Raji (cell line): Measurements from ENCODE around the gene DYRK1A.

Experiments used
- POLR2A ChIP-seq: IDR thresholded peaks from 2 replicates; pipeline ENCODE4 v1.6.1; 2011; ENCODE audit warnings: low read depth, low read length, control low read depth; ENCODE audit not compliant: insufficient read depth

The DYRK1A gene

DNA sequence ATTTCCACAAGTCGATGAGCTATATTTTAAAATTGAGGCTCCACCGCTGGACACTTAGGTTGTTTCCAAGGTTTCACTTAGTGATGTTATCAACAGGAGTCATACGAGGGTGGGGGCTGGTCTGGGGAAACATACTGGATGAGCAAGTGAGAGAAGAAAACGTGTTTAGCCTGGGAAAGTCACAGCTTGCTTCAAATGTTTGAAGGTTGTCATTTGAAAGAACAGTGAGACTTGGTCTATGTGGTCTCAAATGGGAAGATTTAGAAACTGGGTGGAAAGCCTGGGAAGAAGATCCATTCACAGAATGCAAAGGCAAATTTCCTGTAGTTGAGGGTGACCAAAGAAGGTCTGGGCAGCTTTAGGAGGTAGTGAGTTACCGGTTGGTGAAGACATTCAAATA, 9.9 kb upstream of the DYRK1A start:
- no peak for TF ChIP-seq POLR2A

DNA sequence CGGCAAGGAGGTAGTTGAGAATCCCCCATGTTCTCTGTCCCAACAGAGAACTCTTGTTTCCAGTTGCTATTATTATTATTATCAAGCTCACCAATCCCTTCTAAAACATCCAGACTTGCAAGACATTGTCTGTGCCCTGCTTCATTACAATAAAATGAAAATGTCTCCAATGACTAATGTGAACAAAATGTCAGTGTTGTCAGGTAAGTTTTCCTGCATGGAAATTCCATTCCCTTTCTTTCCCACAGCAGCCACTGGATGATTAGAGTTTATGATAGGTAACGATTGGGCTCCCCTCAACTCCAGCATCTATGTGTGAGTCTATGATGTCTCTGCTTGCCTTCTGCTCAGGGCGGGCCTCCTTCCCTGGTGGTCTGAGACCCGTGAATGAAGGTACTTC, 8.9 kb upstream of the DYRK1A start:
- no peak for TF ChIP-seq POLR2A

GRCh38 chr21:37358397-37358796, 8.2 kb upstream of the DYRK1A start:
- no peak for TF ChIP-seq POLR2A

DNA sequence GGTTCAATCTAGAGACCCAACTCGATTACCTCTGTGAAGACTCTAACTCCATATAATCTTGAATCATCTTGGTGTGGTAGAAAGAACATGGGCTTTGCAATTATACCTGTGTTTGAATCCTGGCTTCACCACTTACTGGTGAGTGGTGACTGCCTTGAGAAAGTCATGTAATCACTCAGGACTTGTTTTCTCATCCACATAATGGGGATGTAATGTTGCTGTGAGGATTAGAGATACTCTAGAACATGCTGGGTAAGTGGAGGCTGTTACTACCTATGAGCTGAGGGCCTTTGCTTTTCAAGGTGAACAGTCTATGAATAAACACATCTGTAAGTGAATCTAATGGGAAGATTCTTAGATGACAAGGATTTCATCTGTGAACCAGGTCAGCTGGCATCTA, 2.6 kb upstream of the DYRK1A start:
- no peak for TF ChIP-seq POLR2A

GRCh38 chr21:37364722-37365121, 1.9 kb upstream of the DYRK1A start:
- no peak for TF ChIP-seq POLR2A

DNA sequence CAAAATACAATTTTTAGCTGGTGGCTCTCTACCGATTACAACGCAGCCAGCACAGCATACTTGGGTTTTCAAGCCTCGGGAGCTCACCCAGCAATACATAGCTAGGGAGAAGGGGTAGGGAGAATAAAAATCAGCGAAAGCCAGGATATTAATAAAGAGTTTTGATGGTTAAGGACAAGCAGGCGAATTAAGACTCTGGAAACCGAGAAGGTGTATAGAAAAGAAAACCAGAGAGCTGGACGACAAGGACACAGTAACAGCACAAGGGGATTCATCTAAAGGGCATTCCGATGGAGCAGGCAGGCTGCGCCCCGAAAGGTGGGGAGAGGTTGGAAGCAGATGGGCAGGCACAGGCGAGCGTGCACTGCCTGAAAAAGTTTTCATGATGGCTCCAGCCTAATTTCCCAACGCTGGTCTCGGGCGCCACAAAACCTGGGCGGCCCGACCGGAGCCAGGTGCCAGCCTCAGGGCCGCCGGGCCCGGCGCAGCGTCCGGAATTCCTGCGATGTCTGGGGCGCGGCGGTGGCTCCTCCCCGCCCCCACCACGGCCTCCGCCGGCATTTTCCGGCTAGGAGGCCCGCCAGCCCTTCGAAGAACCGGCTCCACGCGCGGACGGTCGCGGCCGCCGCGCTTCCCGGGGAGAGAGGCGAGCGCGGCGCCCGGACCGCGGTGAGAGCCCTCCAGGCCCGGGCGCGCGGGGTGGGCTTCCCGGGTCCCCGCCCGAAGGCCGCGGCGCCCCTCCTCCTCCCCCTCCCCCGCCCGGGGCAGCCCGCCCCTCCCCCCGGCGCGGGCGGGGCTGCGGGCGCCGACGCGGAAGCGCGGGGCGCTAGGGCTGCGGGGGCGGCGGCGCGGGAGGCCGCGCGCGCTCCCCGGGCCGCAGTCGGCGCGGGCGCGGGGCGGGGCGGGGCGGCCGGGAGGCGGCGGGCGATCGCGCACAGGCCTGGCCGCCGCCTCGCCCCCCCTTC, 774 bp upstream of the DYRK1A start:
- TF ChIP-seq POLR2A = peak; percentile 59

- no peak; the same call in 1 of the 2 replicates for TF ChIP-seq POLR2A
Measured at GRCh38 chr21:37367336-37367702, 746 bp downstream of the DYRK1A start.

DNA sequence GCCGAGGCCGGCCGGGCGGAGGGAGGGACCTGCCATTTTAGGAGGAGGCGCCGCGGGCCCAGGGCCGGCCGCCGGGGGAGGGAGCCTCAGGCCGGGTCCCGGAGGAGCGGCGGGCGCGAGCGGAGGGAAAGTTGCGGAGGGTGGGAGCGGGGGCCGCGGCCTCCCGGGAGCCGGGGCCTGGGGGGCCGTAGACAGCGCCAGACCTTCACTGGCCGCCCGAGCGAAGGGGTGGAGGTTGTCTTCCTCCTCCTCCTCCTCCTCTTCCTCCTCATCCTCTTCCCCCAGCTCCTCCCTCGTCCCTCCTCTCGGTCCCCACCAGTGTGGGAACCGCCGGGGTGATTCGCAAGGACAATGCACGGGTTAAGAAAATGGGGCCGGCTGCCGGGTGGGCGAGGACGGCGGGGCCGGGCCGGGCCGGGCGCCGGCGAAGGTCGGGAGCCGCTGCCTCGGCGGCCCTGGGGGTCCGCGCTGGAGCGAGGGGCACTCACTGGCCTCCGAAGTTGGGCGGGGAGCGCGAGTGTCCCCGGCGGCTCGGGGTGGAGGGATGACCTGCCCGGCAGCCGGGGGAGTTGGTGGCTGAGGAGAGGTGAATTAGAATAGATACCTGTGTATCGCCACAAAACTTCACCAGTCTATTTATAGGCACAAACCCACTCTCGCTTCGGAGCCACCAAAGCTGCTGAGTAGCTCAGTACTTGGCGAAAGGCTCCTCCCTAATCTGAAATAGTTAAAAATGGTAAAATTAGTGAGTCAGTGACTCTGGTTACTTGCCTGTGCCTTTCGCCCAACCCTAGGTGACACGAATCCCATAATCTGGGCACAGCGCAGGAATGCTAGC, 1.3 kb downstream of the DYRK1A start:
- peak; percentile 63 for TF ChIP-seq POLR2A

- no peak for TF ChIP-seq POLR2A
Measured at GRCh38 chr21:37368541-37369279, 2.1 kb downstream of the DYRK1A start.

GRCh38 chr21:37369307-37369854, 2.8 kb downstream of the DYRK1A start:
- TF ChIP-seq POLR2A = no peak

DNA sequence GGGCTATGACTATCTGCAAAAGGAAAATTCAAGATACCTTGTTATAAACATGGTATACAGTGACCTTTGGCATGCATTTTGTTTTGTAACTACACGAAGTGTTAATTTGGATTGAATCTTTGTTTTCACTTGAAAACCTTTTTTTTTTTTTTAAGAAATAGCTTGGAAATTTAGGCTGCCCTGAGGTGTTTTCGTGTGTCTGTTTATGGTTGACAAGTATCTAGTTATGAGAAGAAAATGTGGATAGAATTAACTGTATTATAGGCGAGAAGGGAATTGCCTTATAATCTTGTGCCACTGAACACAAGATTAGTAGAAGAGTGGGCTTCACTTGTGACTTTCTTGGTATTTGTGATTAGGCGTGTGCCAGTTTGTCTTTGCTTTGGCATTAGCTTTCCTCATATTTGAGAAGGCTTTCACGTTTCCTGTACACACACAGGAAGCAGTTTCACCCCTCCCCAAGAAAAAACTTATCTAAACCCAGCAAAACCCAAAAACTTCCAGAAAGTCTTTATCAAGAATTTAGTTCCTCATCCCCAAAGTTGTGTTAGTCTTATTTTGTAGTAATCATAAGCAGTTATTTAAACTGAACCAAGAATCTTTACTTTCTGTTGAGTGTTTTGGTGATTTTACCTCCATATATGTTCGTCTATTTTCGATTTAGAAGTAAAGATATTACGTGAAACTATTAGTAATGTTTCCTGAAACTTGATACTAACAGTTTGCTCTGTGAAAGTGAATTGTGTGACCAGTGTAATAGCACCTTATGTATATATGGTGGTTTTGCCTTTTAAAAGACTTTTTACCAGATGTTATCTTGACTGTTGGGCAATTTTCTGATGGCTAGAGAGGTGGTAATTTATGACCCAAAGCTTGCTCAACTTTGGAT, 3.8 kb downstream of the DYRK1A start:
- no peak for TF ChIP-seq POLR2A

DNA sequence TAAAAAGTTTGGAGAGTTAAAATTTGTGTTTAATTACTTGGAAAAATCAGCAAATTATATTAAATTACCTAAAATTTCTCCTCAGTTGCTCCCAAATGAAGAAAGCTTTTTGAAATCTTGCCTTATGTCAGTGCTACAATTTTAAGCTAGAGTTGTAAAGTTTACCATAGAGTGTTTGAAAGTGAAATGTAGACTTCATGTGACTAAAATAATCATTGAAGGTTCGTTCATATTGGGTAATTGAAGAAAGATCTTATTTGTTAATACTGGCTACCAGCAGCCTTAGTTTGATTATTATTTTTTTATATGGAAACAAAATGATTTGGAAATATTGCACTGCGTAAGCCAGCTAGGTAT, 4.4 kb downstream of the DYRK1A start:
- TF ChIP-seq POLR2A = no peak

DNA sequence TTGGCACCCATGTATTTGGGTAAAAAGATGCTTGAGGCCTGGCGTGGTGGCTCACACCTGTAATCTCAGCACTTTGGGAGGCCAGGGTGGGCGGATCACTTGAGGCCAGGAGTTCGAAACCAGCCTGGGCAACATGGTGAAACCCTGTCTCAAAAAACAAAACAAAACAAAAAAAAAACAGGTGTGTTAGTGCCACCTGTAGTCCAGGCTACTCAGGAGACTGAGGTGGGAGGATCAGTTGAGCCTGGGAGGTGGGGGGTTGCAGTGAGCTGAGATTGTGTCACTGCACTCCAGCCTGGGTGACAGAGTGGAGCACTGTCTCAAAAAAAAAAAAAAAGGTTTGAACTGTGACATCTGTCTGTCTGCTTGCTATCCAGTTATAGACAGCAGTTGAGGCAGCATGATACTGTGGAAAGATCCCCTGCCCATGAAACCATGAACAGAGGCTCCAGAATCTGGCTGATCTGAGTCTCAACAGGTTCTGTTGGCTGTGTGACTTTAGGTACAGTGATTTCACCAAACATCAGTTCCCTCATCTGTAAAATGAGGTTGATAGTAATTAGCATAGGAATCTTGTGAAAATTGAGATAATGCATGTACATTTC, 5.7 kb downstream of the DYRK1A start:
- no peak for TF ChIP-seq POLR2A

DNA sequence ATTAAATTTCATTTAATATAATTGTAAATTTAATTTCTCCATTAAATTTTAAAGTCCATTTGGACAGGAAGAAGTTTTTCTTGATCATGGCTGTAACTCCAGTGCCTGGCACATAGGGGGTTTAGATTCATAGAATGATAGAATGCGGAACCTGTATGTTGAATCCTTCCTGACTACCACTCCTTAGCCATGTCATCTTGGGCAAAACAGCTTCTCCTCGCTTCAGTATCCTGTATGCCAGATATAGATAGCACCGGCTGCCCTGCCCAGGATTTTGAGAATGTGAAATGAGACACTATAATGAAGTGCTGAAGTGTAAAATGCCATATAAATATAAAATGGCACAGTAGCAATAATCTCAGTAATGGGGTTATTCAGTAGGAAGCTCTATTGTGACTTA, 6.4 kb downstream of the DYRK1A start:
- no peak for TF ChIP-seq POLR2A

GRCh38 chr21:37373539-37373938, 7.0 kb downstream of the DYRK1A start:
- TF ChIP-seq POLR2A = no peak
